ENCODE measurements around the gene FAM47E.

FAM47E gene

GRCh38 chr4:76251441-76252270 lies at the start of gene FAM47E:
Gene FAM47E (plus strand): TSS chr4:76251721. CDS start chr4:76251747, 26 bp downstream.
- DNase-seq, result peak; percentile 27

GRCh38 chr4:76203541-76203940 lies 48.0 kb upstream of the FAM47E start:
- DNase-seq, result no peak

- DNase-seq, result no peak
Observed at GRCh38 chr4:76204936-76205335, 46.6 kb upstream of the FAM47E start.

- no peak for DNase-seq
Observed at GRCh38 chr4:76205476-76205875, 46.0 kb upstream of the FAM47E start.

- DNase-seq, result no peak
Observed at GRCh38 chr4:76206222-76206942, 45.1 kb upstream of the FAM47E start.

GRCh38 chr4:76207549-76207948 lies 44.0 kb upstream of the FAM47E start:
- no peak for DNase-seq

GRCh38 chr4:76208005-76208765 lies 43.3 kb upstream of the FAM47E start:
- DNase-seq, result no peak

- DNase-seq, result no peak
Observed at GRCh38 chr4:76209881-76210280, 41.6 kb upstream of the FAM47E start.

- no peak for DNase-seq
Observed at GRCh38 chr4:76210452-76210851, 41.1 kb upstream of the FAM47E start.

GRCh38 chr4:76211769-76212708 lies 39.5 kb upstream of the FAM47E start:
- no peak for DNase-seq

- peak; percentile 33 for DNase-seq
Observed at GRCh38 chr4:76212851-76213414, 38.6 kb upstream of the FAM47E start.

GRCh38 chr4:76213415-76214176 lies 37.9 kb upstream of the FAM47E start, which contains the start of gene SCARB2:
Gene SCARB2 (minus strand): TSS chr4:76213824. CDS start chr4:76213543, 281 bp downstream.
- DNase-seq, result peak; percentile 67

- DNase-seq, result no peak
Observed at GRCh38 chr4:76214177-76214675, 37.3 kb upstream of the FAM47E start.

GRCh38 chr4:76215077-76215476 lies 36.4 kb upstream of the FAM47E start:
- DNase-seq, result no peak

GRCh38 chr4:76216524-76216923 lies 35.0 kb upstream of the FAM47E start:
- DNase-seq, result no peak

GRCh38 chr4:76216975-76217814 lies 34.3 kb upstream of the FAM47E start:
- DNase-seq, result no peak

- no peak for DNase-seq
Observed at GRCh38 chr4:76219299-76220055, 32.0 kb upstream of the FAM47E start.

GRCh38 chr4:76224171-76224570 lies 27.4 kb upstream of the FAM47E start:
- DNase-seq, result no peak

- no peak for DNase-seq
Observed at GRCh38 chr4:76226418-76226817, 25.1 kb upstream of the FAM47E start.

Measured in activated CD4-positive, alpha-beta T cell treated with anti-CD3 and anti-CD28 coated beads, Interleukin-2, amount 50 U/mL, for 1 hour (primary cell).